K562 (cell line): ENCODE data around the gene GZMM. TPM values are rescaled to one million over a fixed set of nuclear protein-coding genes. Genes with fewer than 3 reads are reported as not detected.

Experiments
- NONO ChIP-seq, 2 experiments: fragments of 200-400 bp in 1 of 2; fragments of 450-650 bp in 1 of 2; formaldehyde crosslinking in 1 of 2; IDR thresholded peaks; 2 replicates each; pipeline ENCODE4 v1.6.1; 2017; ENCODE audit warnings: low read depth in 2 of 2, mild to moderate bottlenecking in 2 of 2, moderate library complexity in 2 of 2, low read length in 1 of 2
- PCBP1 ChIP-seq: fragments of 200-400 bp; formaldehyde crosslinking; IDR thresholded peaks from 2 replicates; pipeline ENCODE4 v1.6.1; 2018; ENCODE audit warnings: mild to moderate bottlenecking, low read depth, low read length; ENCODE audit not compliant: poor library complexity, severe bottlenecking
- RBFOX2 ChIP-seq: fragments of 200-400 bp; formaldehyde crosslinking; IDR thresholded peaks from 2 replicates; pipeline ENCODE4 v1.6.1; 2017; ENCODE audit warnings: low read depth, mild to moderate bottlenecking, low read length, moderate library complexity
- ZBTB9 ChIP-seq: fragments of 450-650 bp; formaldehyde crosslinking; IDR thresholded peaks from 2 replicates; pipeline ENCODE4 v1.4.0; 2020; ENCODE audit warnings: mild to moderate bottlenecking, moderate library complexity
- ZNF282 ChIP-seq: sonication (generic); formaldehyde crosslinking; IDR thresholded peaks from 2 replicates; pipeline ENCODE4 v1.8.1; 2023; ENCODE audit warnings: missing genetic modification reagents
- ZSCAN29 ChIP-seq: fragments of 450-650 bp; IDR thresholded peaks from 2 replicates; pipeline ENCODE4 v1.6.1; 2017
- polyA plus RNA-seq, 8 experiments: library from polyadenylated mRNA; depleted of rRNA in 4 of 8; stranded (reverse) in 5 of 8; unstranded in 3 of 8; fragments of >200 nt; fragmentation: Nextera tagmentation in 2 of 8; fragmentation: Illumina TruSeq in 1 of 8; extraction: Ambion mirVana in 2 of 8; extraction: Trizol in 1 of 8; gene quantifications; 2 replicates each; pipeline versions ENCODE4 v1.2.1 to v1.2.3, GENCODE V29; 2011 to 2014; ENCODE audit warnings: inconsistent platforms in 1 of 8, missing spikeins in 1 of 8
- total RNA-seq, 7 experiments: library from RNA; depleted of rRNA in 6 of 7; stranded (reverse); fragments of >200 nt in 6 of 7; fragmentation: Illumina TruSeq in 2 of 7; extraction: Trizol in 2 of 7; gene quantifications; 2 replicates each; pipeline versions ENCODE4 v1.2.1 to v1.2.3, GENCODE V29; 2011 to 2021; ENCODE audit warnings: low replicate concordance in 1 of 7
- TF ChIP-seq, protein P1 (sequence below), 2 experiments: IDR thresholded peaks in 1 of 2; conservative IDR thresholded peaks in 1 of 2; 2 replicates each; pipeline ENCODE4 v1.6.1; 2016; ENCODE audit warnings: low read depth in 2 of 2, mild to moderate bottlenecking in 1 of 2, missing compliant biosample characterization in 1 of 2, missing genetic modification characterization in 1 of 2, moderate library complexity in 1 of 2

GZMM gene
- total and polyA plus RNA-seq, 9 of the 15 experiments (the other 6 are each of a cell fraction or from before 2014, with no cell fraction given): 0.08 to 2.6 (median 0.70) TPM; not detected in 2

DNA sequence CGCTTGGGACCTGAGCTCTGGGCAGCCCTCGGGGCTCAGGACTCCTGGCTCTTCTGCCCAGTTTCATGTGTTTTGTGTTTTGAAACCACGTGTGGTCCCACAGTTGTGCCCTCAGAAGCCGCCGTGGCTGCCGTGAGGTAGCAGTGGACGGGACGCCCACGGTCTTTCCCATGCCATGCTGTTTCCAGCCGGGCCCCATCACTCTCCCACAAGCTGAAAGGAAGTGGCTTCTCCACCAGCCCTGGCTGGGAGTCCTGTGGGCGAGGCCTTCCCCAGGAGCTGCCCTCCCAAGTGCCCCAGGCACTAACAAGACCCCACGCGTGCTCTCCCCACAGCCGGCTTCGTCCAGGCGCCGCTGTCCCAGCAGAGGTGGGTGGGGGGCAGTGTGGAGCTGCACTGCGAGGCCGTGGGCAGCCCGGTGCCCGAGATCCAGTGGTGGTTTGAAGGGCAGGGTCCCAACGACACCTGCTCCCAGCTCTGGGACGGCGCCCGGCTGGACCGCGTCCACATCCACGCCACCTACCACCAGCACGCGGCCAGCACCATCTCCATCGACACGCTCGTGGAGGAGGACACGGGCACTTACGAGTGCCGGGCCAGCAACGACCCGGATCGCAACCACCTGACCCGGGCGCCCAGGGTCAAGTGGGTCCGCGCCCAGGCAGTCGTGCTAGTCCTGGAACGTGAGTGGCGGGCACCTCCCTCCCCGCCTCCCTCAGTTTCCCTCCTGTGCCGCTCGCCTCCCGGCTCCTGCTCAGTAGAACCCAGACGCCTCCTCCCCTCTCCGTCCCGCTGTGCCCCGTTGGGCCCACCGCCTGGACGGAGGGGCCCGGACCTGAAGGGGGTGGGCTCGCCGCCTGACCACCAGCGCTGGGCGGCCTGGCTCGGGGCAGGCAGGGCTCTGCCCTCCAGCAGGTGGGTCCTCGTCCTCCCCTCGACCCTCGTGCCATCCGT is 33.9 kb downstream of the GZMM start (continued):
- TF ChIP-seq ZBTB9 (CRISPR knock-in tag) (no peak), ZSCAN29 (no peak), PCBP1 (peak; percentile 73), RBFOX2 (peak; percentile 55; the same call in 1 of the 2 replicates), NONO (IDR thresholded peaks at IDR 0.05; ENCODE audit: low read depth in 2 of 2, low read length in 1 of 2) (no peak), ZNF282 (CRISPR knock-in tag) (no peak)
- TF ChIP-seq, protein P1, sequence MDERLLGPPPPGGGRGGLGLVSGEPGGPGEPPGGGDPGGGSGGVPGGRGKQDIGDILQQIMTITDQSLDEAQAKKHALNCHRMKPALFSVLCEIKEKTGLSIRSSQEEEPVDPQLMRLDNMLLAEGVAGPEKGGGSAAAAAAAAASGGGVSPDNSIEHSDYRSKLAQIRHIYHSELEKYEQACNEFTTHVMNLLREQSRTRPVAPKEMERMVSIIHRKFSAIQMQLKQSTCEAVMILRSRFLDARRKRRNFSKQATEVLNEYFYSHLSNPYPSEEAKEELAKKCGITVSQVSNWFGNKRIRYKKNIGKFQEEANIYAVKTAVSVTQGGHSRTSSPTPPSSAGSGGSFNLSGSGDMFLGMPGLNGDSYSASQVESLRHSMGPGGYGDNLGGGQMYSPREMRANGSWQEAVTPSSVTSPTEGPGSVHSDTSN (CRISPR knock-in tag; IDR thresholded peaks at IDR 0.05; ENCODE audit: low read depth): no peak
- TF ChIP-seq, protein P1 (tag; conservative IDR thresholded peaks at IDR 0.05; ENCODE audit: low read depth): no peak
